Activated CD8-positive, alpha-beta memory T cell treated with anti-CD3 and anti-CD28 coated beads for 1 hour (primary cell): ENCODE results near the gene RAPGEF5.

Source experiments
- DNase-seq, 2 donors: peaks; one replicate each; pipeline ENCODE4 v3.0.0-alpha.2; 2020; ENCODE audit warnings: low read depth in 1 of 2; ENCODE audit errors: extremely low read depth in 1 of 2

The RAPGEF5 gene

GRCh38 chr7:22356701-22357310, at the start of gene RAPGEF5:
Gene RAPGEF5 (minus strand): TSS chr7:22357154. CDS start chr7:22357060, 94 bp downstream.
- DNase-seq, result no peak

GRCh38 chr7:22406715-22407114, 49.8 kb upstream of the RAPGEF5 start:
- DNase-seq, result no peak

GRCh38 chr7:22404421-22405023, 47.6 kb upstream of the RAPGEF5 start:
- DNase-seq, result no peak

- DNase-seq, result no peak
Observed at GRCh38 chr7:22403344-22403743, 46.4 kb upstream of the RAPGEF5 start.

- no peak for DNase-seq
Observed at GRCh38 chr7:22402250-22402649, 45.3 kb upstream of the RAPGEF5 start.

GRCh38 chr7:22400936-22401553, 44.1 kb upstream of the RAPGEF5 start:
- no peak for DNase-seq

- DNase-seq, result no peak
Observed at GRCh38 chr7:22400150-22400814, 43.3 kb upstream of the RAPGEF5 start.

GRCh38 chr7:22399546-22399945, 42.6 kb upstream of the RAPGEF5 start:
- no peak for DNase-seq

GRCh38 chr7:22399091-22399490, 42.1 kb upstream of the RAPGEF5 start:
- no peak for DNase-seq

GRCh38 chr7:22397981-22398380, 41.0 kb upstream of the RAPGEF5 start:
- no peak for DNase-seq

GRCh38 chr7:22395222-22395621, 38.3 kb upstream of the RAPGEF5 start:
- no peak for DNase-seq

GRCh38 chr7:22394739-22395138, 37.8 kb upstream of the RAPGEF5 start:
- DNase-seq, result no peak

GRCh38 chr7:22393913-22394729, 37.2 kb upstream of the RAPGEF5 start:
- no peak for DNase-seq

GRCh38 chr7:22390516-22390915, 33.6 kb upstream of the RAPGEF5 start:
- no peak for DNase-seq

GRCh38 chr7:22389892-22390291, 32.9 kb upstream of the RAPGEF5 start:
- no peak for DNase-seq

GRCh38 chr7:22387583-22387982, 30.6 kb upstream of the RAPGEF5 start:
- no peak for DNase-seq

- no peak for DNase-seq
Observed at GRCh38 chr7:22386865-22387264, 29.9 kb upstream of the RAPGEF5 start.

GRCh38 chr7:22386206-22386858, 29.4 kb upstream of the RAPGEF5 start:
- DNase-seq, result no peak

GRCh38 chr7:22385326-22385725, 28.4 kb upstream of the RAPGEF5 start:
- no peak for DNase-seq

- DNase-seq, result no peak
Observed at GRCh38 chr7:22380333-22380732, 23.4 kb upstream of the RAPGEF5 start.
